ENCODE measurements around the gene BEAN1.

- TF ChIP-seq GATA3 (IDR thresholded peaks at IDR 0.05; ENCODE audit: low read depth, low read length) (no peak), GATA2 (IDR thresholded peaks at IDR 0.05; ENCODE audit: low read depth, low read length) (no peak)
Measured at GRCh38 chr16:66440970-66441369, 13.9 kb downstream of the BEAN1 start.

All from SH-SY5Y (cell line).